Activated CD4-positive, alpha-beta T cell treated with anti-CD3 and anti-CD28 coated beads, Interleukin-2, amount 50 U/mL, for 48 hours (primary cell): ENCODE measurements around the gene KCNIP3.
A peak's percentile ranks its signal among the peaks of the same experiment; 100 is the strongest.

Source experiments
- DNase-seq, 2 experiments: peaks; one replicate each; pipeline ENCODE4 v3.0.0-alpha.2; 2020

KCNIP3 gene

GRCh38 chr2:95314964-95315611 is 17.9 kb downstream of the KCNIP3 start:
- peak in 1 of 2 experiments; percentile 2 for DNase-seq

GRCh38 chr2:95315801-95316411 is 18.8 kb downstream of the KCNIP3 start:
- no peak for DNase-seq

GRCh38 chr2:95316466-95317122 is 19.4 kb downstream of the KCNIP3 start:
- DNase-seq, result no peak

GRCh38 chr2:95317123-95317500 is 20.0 kb downstream of the KCNIP3 start:
- DNase-seq, result no peak

GRCh38 chr2:95317665-95318425 is 20.7 kb downstream of the KCNIP3 start:
- no peak for DNase-seq

GRCh38 chr2:95318431-95319220 is 21.5 kb downstream of the KCNIP3 start:
- no peak for DNase-seq

GRCh38 chr2:95319481-95320343 is 22.6 kb downstream of the KCNIP3 start:
- DNase-seq, result no peak

- no peak for DNase-seq
Observed at GRCh38 chr2:95320344-95320712, 23.2 kb downstream of the KCNIP3 start.

GRCh38 chr2:95320986-95321767 is 24.0 kb downstream of the KCNIP3 start:
- DNase-seq, result no peak

- DNase-seq, result peak; percentile 5 to 15
Observed at GRCh38 chr2:95323347-95324155, 26.4 kb downstream of the KCNIP3 start.

GRCh38 chr2:95325026-95325425 is 27.9 kb downstream of the KCNIP3 start:
- DNase-seq, result no peak

GRCh38 chr2:95325590-95326432 is 28.7 kb downstream of the KCNIP3 start:
- no peak for DNase-seq

GRCh38 chr2:95326433-95327140 is 29.4 kb downstream of the KCNIP3 start:
- DNase-seq, result no peak

- no peak for DNase-seq
Observed at GRCh38 chr2:95327861-95328260, 30.7 kb downstream of the KCNIP3 start.

GRCh38 chr2:95328358-95329125 is 31.4 kb downstream of the KCNIP3 start:
- DNase-seq, result no peak

GRCh38 chr2:95329401-95329800 is 32.3 kb downstream of the KCNIP3 start:
- no peak for DNase-seq
